HL-60 (cell line): ENCODE results near the gene NTN3.

Source experiments
- DNase-seq, 2 experiments: peaks; one replicate each; pipeline ENCODE4 v3.0.0-alpha.2; 2010 to 2020; ENCODE audit warnings: low read depth in 1 of 2, low spot score in 1 of 2
- H3K27ac ChIP-seq: fragments of 250-450 bp; sonication (Bioruptor Pico); replicated peaks from 2 replicates; pipeline ENCODE4 v1.5.1; 2020; ENCODE audit warnings: mild to moderate bottlenecking, moderate library complexity
- H3K27me3 ChIP-seq: fragments of 250-450 bp; sonication (Bioruptor Pico); 2 replicates; pipeline ENCODE4 v1.5.1; 2021; ENCODE audit warnings: mild to moderate bottlenecking, moderate library complexity; ENCODE audit not compliant: insufficient read depth, poor library complexity, severe bottlenecking
- H3K4me3 ChIP-seq: replicated peaks from 2 replicates; pipeline ENCODE4 v1.5.1; 2011; ENCODE audit warnings: mild to moderate bottlenecking, control low read depth, low read length; ENCODE audit not compliant: insufficient read depth
- CTCF ChIP-seq: IDR thresholded peaks from one replicate; pipeline ENCODE4 v1.5.1; 2011; ENCODE audit warnings: low read length, control low read depth, inconsistent platforms; ENCODE audit not compliant: insufficient read depth
- GABPA ChIP-seq: IDR thresholded peaks from 2 replicates; pipeline ENCODE4 v1.6.1; 2012; ENCODE audit warnings: low read depth
- POLR2AphosphoS5 ChIP-seq: IDR thresholded peaks from 2 replicates; pipeline ENCODE4 v1.6.1; 2012; ENCODE audit warnings: low read depth
- REST ChIP-seq: IDR thresholded peaks from 2 replicates; pipeline ENCODE4 v1.6.1; 2012; ENCODE audit warnings: low read depth; ENCODE audit not compliant: insufficient replicate concordance
- SPI1 ChIP-seq: IDR thresholded peaks from 2 replicates; pipeline ENCODE4 v1.6.1; 2012; ENCODE audit warnings: low read depth, mild to moderate bottlenecking, borderline replicate concordance

The NTN3 gene

GRCh38 chr16:2464333-2464732 lies 6.8 kb upstream of the NTN3 start:
- H3K27ac ChIP-seq: no peak overlapping the region
- no peak for DNase-seq
- peaks cover 4% of the 10 kb centered on the region for H3K27me3 ChIP-seq
- H3K4me3 ChIP-seq: no peak overlapping the region
- TF ChIP-seq REST: no peak
- TF ChIP-seq SPI1: no peak
- TF ChIP-seq POLR2AphosphoS5: no peak
- TF ChIP-seq CTCF: no peak
- no peak for TF ChIP-seq GABPA

GRCh38 chr16:2465653-2466415 lies 5.3 kb upstream of the NTN3 start:
- DNase-seq: peak in 1 of 2 experiments; percentile 25
- Histone ChIP-seq H3K27ac (no peak overlapping the region), H3K27me3 (peaks cover 19% of the 10 kb centered on the region), H3K4me3 (no peak overlapping the region)
- no peak for TF ChIP-seq POLR2AphosphoS5
- TF ChIP-seq GABPA: no peak
- no peak for TF ChIP-seq REST
- TF ChIP-seq CTCF: peak; percentile 11

GRCh38 chr16:2466667-2467527 lies 4.2 kb upstream of the NTN3 start:
- no peak for DNase-seq
- Histone ChIP-seq H3K27me3 (peaks cover 20% of the 10 kb centered on the region), H3K4me3 (no peak overlapping the region), H3K27ac (no peak overlapping the region)
- TF ChIP-seq CTCF: no peak
- no peak for TF ChIP-seq POLR2AphosphoS5
- TF ChIP-seq SPI1: no peak
- no peak for TF ChIP-seq REST
- TF ChIP-seq GABPA: no peak
